Myocyte (in vitro differentiated cells): ENCODE data around the gene MYO1B. TPM values are rescaled to one million over a fixed set of nuclear protein-coding genes. Genes with fewer than 3 reads are reported as not detected.
A peak's percentile ranks its signal among the peaks of the same experiment; 100 is the strongest.

ENCODE experiments used
- DNase-seq: peaks from one replicate; pipeline ENCODE4 v3.0.0-alpha.2; 2012; ENCODE audit warnings: low read depth
- total RNA-seq: library from RNA; depleted of rRNA; stranded (reverse); fragments of >200 nt; gene quantifications from 2 replicates; pipeline ENCODE4 v1.2.3, GENCODE V29; 2014

Gene MYO1B
- total RNA-seq, 1 donor from 2014 or later, result 125 TPM

DNA sequence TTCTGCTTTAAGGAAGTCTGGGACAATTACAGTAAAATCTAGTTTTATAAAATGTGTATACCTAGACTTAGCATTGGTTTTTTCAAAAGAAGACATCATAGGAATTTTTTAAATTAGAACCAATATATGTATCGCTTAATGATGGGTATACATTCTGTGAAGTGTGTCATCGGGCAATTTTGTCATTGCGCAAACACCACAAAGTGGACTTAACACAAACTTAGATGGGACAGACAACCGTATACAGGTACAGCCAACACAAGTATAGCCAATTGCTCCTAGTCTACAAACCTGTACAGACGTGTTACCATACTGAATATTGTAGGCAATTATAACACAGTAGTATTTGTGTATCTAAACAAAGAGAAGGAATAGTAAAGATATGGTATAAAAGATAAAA is 12.7 kb downstream of the MYO1B start:
- DNase-seq, result no peak

DNA sequence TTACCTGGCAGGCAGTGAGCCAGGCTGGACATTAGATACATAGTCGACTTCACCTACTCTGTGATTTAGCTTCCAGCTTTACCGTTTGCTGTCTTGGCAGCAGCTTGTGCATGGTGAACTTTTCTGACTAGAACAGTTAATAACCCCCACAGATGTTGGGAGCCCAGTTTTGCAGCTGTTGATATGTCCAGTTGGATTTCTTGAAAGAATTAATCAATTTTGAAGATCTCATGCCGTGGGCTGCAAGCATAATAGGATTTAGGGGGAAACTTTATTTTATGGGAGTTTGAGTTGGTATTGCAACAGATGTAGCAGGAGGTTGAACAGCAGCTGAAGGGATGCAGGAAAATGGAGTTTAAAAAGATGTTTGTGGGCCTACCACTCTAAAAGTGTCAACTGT is 13.8 kb downstream of the MYO1B start:
- no peak for DNase-seq

DNA sequence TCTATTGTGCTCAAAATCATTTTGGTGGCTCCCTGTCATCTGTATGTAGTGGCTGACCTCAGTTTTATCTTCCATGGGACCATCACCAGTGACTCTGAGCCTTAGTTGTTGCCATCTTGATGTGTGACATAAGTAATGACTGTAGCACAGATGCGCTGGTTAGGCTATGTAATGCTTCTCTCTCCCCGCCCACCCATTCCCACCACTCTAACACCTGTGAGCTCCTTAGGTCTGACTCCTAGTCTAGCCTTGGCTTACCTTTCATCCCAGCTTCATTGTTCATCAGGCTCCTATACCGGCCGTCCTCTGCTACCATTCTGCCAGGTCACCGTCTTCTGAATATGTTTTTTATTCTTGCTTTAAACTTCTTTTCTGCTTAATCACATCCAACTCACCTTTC is 17.2 kb downstream of the MYO1B start:
- peak; percentile 57 for DNase-seq

DNA sequence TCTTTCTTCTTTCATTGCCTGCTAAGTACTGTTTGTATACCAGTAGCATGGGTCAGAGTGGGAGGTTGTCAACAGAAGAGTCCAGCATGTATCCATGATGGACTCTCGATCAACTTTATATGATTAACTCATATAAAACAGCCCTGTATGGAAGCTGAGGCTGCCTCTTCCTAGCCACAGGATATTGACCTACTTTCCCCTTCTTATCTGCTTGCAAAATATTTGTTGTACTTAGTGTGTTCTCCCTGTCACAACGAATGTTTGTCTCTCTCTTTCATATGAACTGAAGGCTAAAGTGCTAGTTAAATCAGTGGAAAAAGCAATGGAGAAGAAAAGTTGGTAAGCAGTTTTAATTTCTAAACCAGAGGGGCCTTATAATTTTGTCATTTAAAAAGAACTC is 17.8 kb downstream of the MYO1B start:
- no peak for DNase-seq

DNA sequence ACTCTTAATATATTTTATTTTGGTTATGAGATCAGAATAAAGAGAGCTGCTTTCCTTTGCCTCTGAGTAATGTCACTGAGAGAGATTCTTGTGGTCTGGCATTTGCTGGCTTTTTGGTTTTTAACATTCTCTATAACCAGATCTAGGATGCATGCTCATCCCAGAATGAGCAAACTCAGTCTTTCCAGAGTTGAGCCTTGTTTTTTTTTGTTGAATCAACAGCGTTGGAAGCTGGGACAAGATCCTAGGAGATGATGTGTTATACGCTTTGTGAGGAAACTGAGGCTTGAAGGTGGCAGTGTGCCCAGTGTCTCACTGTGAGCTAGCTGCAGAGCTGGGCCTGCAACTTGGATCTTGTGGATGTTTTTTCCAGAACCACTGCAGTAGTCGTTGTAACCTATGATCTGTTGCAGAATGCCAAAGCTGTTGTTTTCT is 19.5 kb downstream of the MYO1B start:
- DNase-seq, result peak; percentile 81

DNA sequence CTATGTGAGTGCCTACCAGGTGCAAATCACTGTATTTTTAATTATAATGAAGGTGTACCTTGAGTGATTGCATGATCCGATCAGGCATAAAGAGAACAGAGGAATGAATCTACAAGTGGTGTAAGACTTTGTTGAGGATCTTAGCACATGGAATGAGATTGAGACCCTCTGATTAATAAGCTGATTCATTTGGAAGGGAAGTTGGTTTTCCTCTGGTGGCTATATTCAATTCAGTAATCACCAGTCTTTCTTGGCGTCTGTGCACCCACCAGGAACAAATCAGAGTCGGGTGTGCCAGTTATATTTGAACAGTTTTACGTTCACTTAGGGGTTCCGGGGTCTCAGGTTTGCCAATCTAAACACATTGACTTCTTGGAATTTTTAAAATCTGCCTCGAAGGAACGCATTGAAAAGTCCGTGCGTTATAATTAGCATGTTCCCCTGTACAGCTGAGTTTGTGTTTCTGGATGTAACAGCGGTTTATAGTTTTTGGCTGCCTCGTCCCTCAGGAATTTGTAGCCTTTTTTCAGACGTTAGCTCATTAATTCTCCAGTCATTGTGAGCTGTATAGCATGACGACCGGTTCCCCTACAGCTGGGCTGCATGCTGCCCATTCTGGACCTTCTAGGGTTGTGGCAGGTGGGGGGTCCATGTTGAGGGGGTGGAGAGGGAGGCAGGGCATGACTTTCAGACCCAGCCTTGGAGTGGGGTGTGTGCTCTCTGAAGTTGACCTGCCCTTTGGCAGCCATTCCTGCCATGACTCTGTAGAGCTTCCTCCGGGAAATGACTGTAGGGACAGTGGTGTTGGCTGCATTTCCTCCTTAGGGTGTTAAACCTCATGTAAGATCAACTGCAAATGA is 20.3 kb downstream of the MYO1B start:
- peak; percentile 51 for DNase-seq

DNA sequence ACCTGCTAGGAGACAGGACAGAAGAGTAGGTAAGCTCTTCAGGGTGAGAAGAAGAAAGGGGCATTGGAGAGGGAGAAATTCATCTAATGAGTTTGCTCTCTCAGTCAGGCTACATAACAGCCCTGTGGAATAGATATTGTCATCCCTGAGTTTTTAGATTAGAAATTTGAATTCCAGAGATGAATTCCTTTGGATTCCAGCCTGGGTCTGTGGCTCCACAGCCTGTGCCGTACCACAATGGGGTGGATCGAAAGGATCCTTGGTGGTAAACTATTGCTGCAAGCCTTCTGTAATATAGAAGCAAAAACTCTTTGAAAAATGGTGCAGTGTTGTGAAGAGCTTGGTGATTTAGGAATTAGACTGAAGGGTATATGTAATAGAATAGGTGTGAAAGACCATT is 21.0 kb downstream of the MYO1B start:
- no peak for DNase-seq

DNA sequence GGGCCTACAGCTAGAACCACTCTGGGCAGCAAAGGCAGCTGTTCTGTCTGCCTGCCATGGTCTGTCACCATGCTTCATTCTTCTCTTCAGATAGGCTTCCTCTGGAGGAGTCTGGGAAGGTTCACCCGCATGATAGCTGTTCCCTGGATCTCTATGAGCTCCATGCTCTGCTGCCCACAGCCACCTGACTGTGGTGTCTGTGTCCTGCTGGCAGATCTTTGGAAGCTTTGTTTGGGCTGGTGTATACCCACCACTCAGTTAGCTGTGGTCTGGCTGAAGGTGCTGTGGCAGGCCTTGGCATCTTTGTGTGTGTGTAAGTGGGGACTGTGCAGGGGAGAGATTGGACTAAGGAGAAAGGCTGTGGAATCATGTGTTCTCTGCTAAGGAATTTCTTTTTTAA is 23.4 kb downstream of the MYO1B start:
- peak; percentile 92 for DNase-seq

DNA sequence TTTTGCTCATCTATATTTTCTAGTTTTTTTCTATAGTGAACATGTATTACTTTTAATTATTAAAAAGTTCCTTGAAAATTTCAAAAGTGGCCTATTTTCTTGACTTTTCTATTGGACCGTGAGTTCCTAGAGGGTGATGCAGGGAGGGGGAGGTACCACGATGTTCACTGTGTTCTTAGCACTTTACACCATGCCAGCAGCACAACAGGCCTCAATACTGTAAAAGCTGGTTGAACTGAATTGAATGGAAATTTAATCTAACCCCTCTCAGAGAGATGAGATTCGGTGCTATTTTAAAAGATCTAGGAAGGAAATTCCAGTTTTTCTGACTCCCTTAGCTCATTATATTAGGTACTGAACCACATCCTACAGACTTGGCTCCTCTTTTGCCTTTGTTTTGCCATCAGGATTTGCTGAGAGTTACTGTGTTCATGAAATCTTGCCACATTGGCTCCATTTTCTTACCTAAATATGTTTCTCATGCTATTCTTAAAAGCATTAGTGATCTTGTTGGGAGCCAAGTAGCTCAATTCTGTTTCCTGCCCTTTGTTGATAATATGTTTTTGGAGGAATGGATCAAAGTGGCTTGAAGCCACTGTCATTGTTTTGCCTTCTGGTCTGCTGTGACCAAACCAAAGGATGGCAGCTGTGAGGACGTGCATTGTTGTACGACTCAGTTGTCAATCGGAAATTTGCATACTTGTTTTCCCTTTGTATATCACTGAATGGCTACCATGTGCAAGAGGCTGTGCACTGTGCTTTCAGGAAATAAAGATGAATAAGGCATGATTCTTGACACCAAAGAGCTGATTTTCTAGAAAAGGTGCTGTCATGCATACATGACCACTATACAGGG is 25.3 kb downstream of the MYO1B start:
- DNase-seq, result no peak

DNA sequence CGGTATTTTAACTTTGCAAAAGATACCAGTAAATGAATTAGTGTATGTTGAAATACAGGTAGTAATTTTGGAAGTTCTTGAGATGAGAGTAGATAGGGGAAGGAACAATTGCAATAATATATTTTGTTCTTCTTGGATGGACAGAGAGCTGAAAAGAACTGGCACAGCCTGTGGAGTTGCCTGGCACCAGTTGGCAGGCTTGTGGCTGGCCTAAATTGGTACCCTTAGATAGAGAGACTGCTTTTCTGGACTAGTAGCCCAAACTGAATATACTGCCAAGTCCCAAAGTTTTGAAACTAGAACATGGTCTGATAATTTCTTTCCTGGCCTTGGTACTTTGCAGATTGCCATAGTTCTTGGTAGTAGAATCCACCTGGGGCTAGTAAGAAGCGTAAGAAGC is 26.9 kb downstream of the MYO1B start:
- no peak for DNase-seq

DNA sequence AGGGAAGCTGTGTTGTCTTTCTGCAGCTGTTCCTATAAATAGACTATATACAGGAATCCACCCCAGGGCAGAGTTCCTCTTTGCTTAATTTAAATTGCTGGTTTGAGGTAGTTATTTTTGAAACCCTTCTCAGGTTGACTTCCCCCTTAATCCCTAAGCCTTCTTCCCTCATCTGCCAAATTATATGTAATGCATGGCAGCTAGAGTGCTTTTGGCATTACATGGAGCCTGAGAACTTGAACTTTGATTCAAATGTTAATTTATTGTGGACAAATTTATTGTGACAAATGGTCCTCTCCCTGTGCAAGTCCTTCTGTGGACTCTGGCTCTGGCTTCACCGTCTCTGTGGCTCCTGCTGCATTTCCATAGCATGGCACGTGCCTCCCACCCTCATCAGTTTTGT is 29.2 kb downstream of the MYO1B start:
- DNase-seq, result no peak

DNA sequence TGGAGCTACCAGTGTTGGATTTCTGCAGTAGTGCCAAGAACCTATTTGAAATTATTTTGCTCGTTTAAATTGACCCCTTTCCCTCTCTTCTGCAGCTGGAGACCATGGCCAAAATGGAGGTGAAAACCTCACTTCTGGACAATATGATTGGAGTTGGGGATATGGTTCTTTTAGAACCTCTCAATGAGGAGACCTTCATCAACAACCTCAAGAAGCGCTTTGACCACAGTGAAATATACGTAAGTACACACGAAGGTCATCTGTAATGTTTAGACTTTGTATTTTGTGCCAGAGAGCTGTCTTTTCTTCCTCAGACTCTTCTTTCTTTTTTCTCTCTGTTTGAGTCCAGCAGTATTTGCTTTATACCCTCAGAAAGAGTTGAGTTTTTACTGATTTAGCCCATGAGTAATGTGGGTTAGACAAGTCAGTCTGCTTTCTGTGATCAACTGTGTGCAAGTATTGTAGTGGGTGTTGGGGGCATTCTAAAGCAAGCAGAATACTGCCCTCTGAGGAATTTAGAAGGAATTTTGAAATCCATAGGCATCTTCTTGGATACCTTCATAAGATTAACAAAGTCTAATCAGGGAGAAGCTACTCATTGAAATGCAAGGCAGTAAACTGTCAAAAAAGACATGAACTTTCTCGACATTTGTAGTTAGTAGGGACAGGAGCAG is 31.7 kb downstream of the MYO1B start:
- DNase-seq, result no peak

DNA sequence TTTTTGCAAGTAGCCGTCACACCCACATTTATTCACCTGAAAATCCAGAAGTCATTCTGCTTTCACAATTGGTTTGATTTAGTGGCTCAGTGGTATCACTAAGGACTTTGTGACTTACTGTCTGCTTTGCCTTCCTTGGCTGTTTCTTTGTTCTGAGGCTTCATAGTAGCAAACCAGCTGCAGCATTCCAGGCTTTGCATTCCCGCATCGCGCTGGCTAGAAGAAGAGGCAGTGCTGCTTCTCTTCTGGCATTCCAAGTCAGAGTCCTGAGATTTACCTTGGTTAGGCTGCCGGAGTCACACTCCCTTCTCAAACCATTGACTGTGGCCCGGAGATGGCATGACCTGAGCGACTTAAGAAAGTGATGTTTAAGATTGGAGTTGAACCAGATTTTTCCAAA is 35.1 kb downstream of the MYO1B start:
- no peak for DNase-seq

DNA sequence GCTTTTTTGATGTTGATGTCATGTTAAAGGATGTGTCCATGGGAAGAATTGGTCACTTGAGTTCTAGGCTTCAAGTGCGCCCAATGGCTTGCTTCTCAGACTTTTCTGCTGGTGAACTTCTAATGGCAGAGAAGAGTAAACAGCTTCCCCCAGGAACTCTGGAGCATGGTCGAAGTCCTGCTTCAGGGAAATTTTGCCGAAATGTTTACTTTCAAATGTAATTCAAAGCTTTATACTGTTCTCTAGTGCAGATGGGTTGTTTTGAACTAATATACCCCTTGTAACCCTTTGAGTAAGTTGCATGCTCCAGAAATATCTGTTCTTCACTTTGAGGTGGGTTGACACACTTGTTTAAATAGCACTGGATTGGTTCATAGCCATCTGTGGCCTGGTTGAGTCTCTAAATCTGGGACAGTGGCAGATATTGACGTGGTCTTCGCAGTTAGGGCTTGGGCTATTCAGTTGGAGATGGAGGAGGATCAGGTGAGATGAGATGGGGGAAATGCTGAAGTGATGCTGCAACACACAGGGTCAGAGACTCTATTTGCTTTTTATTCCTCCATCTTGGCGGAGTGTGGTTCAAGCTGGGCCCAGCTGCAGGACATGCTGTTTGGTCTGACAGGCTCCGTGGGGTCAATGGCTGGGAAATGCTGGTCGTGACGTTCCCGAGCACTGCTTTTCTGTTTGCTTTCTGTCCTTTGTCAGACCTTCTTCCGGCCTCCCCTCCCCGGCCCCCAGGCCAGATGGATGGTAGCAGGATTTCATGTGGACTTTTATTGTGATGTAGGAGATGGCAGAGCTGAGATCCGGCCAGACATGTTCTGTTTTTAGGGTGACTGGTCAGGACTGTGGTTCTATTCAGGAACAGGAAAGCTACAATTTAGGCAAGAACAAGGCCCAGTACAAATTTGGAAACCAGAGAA is 35.9 kb downstream of the MYO1B start:
- DNase-seq, result no peak

DNA sequence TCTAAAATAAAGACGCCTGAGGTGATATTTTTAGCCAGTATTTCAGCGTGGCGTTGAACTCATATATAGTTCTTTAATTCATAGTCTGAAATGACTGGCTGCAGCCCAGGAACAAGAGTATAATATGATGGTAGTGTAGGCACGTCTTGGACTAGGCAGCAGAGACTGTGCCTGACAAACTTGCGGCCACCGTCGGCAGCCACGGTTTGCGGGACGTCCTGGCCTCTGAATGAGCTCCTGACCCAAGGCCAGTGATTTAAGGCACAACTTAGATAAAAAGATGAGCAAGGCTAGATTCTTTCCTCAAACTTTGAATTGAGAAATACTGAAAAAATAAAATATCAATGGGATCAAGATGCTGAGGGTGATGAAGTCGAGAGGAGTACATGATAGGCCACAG is 40.0 kb downstream of the MYO1B start:
- no peak for DNase-seq

DNA sequence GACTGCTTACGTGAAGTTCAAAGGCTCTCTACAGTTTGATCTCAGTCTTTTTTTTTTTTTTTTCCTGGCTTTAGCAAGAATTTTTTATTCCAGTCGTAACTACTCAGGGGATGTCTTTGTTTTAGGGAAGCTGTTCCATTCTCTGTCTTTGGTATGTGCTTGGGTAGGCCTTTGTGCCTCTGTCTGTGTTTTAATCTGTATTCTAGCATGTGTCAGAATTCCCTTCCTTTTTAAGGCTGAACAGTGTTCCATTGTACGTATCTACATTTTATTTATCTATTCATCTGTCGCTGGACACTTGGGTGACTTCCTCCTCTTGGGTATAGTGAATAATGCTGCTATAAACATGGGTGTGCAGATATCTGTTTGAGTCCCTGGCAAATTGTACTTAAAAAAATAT is 42.6 kb downstream of the MYO1B start:
- DNase-seq, result no peak

DNA sequence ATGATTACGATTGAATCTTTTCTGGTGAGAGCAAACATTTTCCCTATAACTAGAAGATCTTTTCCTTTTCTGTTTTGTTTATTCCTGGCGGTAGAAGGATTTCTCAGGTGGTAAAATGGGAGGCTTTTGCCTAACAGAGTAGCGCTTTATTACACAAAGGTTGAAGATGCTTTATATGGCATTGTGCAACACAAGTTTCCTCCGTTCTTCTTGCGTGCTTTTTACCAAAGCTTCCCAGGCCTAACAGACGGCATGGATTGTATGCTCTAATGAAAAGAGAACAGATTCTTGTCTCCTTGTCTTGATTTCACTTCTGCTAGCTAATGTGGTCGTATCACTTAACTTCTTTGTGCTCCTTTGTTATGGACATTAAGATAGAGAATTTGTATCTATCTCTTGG is 43.8 kb downstream of the MYO1B start:
- no peak for DNase-seq

DNA sequence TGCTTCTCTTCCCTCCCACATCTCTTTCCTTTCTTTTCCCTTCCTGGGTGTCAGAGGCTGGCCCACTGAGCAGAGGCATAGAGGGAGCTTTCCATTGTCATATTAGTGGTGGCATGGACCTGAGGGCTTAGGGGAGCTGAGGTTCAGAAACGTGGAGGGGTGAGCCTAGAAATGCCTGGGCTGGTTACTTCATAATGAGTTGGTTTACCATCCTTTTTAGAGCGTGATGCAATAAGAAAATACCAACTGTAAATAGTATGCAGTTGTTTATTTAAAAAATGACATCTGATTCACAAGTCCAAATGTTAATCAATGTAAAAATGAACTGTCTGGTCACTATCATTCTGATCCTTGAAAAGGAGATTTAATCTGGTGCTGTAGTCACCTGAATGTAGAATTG is 46.3 kb downstream of the MYO1B start:
- DNase-seq, result no peak

DNA sequence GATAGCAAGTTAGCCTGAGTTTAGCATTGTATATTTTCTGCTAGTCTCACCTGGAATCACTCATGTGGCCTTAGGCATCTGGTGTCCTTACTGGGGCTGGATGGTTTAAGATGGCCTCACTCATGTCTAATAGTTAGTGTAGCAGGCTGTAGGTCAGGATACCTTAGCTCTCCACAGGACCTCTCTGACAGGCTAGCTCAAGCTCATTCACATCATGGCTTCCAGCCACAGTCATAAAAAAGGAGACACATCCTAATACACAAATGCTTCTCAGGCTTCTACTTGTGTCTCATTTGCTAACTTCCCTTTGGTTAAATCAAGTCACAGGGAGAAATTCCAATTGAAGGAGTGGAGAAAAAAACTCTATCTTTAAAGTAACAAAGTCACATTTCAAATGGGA is 47.7 kb downstream of the MYO1B start:
- no peak for DNase-seq

DNA sequence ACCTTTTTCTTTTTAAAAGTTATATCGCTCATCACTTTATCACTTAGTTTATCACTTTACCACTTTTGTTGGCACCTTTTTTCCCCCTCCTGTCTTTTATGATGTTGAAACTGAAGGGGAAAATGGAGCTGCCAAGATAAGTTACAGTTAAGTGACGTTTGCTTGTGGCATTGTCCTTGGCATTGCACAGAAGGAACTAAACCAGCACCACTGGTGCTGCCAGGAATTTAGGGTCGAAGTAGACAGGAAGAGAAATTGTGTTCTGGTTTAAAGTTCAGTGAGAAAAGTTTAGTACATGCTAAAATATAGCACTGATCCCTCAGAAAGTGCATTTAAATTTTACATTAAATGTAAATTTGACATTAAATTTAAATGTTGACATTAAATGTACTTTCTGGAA is 49.9 kb downstream of the MYO1B start:
- DNase-seq, result no peak
